BLaER1 treated with 17β-estradiol and CSF1 and Interleukin-3, amounts not matched to agents 10 nM and 100 nM (cell line): ENCODE measurements around the gene CDC16.

Source experiments
- H3K27ac ChIP-seq, 11 experiments: shearing (Covaris generic); formaldehyde crosslinking; 2 replicates each; pipeline ENCODE4 v1.8.1; 2022
- H3K27me3 ChIP-seq, 11 experiments: shearing (Covaris generic); formaldehyde crosslinking; 2 replicates each; pipeline ENCODE4 v1.8.1; 2022
- H3K36me3 ChIP-seq, 11 experiments: shearing (Covaris generic); formaldehyde crosslinking; 2 replicates each; pipeline ENCODE4 v1.8.1; 2022
- H3K4me1 ChIP-seq, 10 experiments: shearing (Covaris generic); formaldehyde crosslinking; 2 replicates each; pipeline ENCODE4 v1.8.1; 2022
- H3K4me2 ChIP-seq, 11 experiments: shearing (Covaris generic); formaldehyde crosslinking; 2 replicates each; pipeline ENCODE4 v1.8.1; 2022
- H3K4me3 ChIP-seq, 10 experiments: shearing (Covaris generic); formaldehyde crosslinking; 2 replicates each; pipeline ENCODE4 v1.8.1; 2022
- H3K9ac ChIP-seq, 11 experiments: shearing (Covaris generic); formaldehyde crosslinking; 2 replicates each; pipeline ENCODE4 v1.8.1; 2022
- H3K9me3 ChIP-seq, 11 experiments: shearing (Covaris generic); formaldehyde crosslinking; replicated peaks in 1 of 11; 2 replicates each; pipeline ENCODE4 v1.8.1; 2022
- H4K20me1 ChIP-seq, 11 experiments: shearing (Covaris generic); formaldehyde crosslinking; 2 replicates each; pipeline ENCODE4 v1.8.1; 2022
- Cebpa-rat ChIP-seq, 11 experiments: shearing (Covaris generic); IDR thresholded peaks; 2 replicates each; pipeline ENCODE4 v1.8.1; 2022

The CDC16 gene

GRCh38 chr13:114279146-114279545 lies 44.4 kb downstream of the CDC16 start:
- H3K4me3 ChIP-seq: no peak overlapping the region
- H3K4me1 ChIP-seq: peaks cover 36 to 55% (median 48%) of the 10 kb centered on the region in 10 experiments
- H3K27ac ChIP-seq: peak overlapping the region in 8 of 11 experiments; percentile 0 to 100 (median 99); a peak in 14 of 22 replicates
- no peak for TF ChIP-seq Cebpa-rat (IDR thresholded peaks at IDR 0.05)
- H3K9ac ChIP-seq: peak overlapping the region in 8 of 11 experiments; percentile 9 to 100 (median 98); a peak in 12 of 22 replicates
- H3K36me3 ChIP-seq: peaks cover 14 to 52% (median 34%) of the 10 kb centered on the region in 11 experiments; a peak in 21 of 22 replicates
- H3K27me3 ChIP-seq: no peaks in the 10 kb centered on the region
- peaks cover 0 to 16% (median 5%) of the 10 kb centered on the region in 11 experiments; a peak in 7 of 22 replicates for H4K20me1 ChIP-seq
- H3K4me2 ChIP-seq: peak overlapping the region in 10 of 11 experiments; percentile 77 to 96 (median 90); a peak in 17 of 22 replicates
- no peaks in the 10 kb centered on the region for H3K9me3 ChIP-seq

GRCh38 chr13:114279758-114280355 lies 45.2 kb downstream of the CDC16 start:
- peak overlapping the region in 6 of 10 experiments; percentile 68 to 92 (median 84); a peak in 10 of 20 replicates for H3K4me3 ChIP-seq
- H3K27ac ChIP-seq: peak overlapping the region in 10 of 11 experiments; percentile 94 to 100 (median 99); a peak in 21 of 22 replicates
- peak overlapping the region; percentile 23 to 100 (median 99); a peak in 18 of 22 replicates for H3K9ac ChIP-seq
- no peaks in the 10 kb centered on the region for H3K27me3 ChIP-seq
- H3K36me3 ChIP-seq: peaks cover 11 to 52% (median 34%) of the 10 kb centered on the region in 11 experiments
- H3K9me3 ChIP-seq: no peaks in the 10 kb centered on the region
- H3K4me2 ChIP-seq: peak overlapping the region; percentile 77 to 96 (median 91)
- H4K20me1 ChIP-seq: peaks cover 0 to 18% (median 6%) of the 10 kb centered on the region in 11 experiments; a peak in 10 of 22 replicates
- TF ChIP-seq Cebpa-rat (IDR thresholded peaks at IDR 0.05): no peak
- peaks cover 36 to 56% (median 45%) of the 10 kb centered on the region in 10 experiments for H3K4me1 ChIP-seq

- peaks cover 0 to 25% (median 12%) of the 10 kb centered on the region in 11 experiments; a peak in 10 of 22 replicates for H4K20me1 ChIP-seq
- H3K4me2 ChIP-seq: peak within 1 kb of the TSS; percentile 80 to 96 (median 91)
- H3K36me3 ChIP-seq: peaks cover 15 to 53% (median 38%) of the 10 kb centered on the region in 11 experiments
- peak within 1 kb of the TSS; percentile 68 to 92 (median 82) for H3K4me3 ChIP-seq
- no peak for TF ChIP-seq Cebpa-rat (IDR thresholded peaks at IDR 0.05)
- H3K27ac ChIP-seq: peak within 1 kb of the TSS; percentile 94 to 100 (median 99)
- H3K9me3 ChIP-seq: no peaks in the 10 kb centered on the region
- no peaks in the 10 kb centered on the region for H3K27me3 ChIP-seq
- H3K4me1 ChIP-seq: peaks cover 29 to 47% (median 37%) of the 10 kb centered on the region in 10 experiments
- peak within 1 kb of the TSS; percentile 98 to 100 (median 99) for H3K9ac ChIP-seq
Observed at GRCh38 chr13:114281351-114282040, 46.8 kb downstream of the CDC16 start, which contains the start of gene UPF3A. TSS of gene UPF3A (plus strand) at chr13:114281601. CDS start at chr13:114281640, 39 bp downstream.

GRCh38 chr13:114282041-114282670 lies 47.5 kb downstream of the CDC16 start:
- Histone ChIP-seq H3K36me3 (peaks cover 21 to 56% (median 41%) of the 10 kb centered on the region in 11 experiments), H3K4me3 (peak overlapping the region; percentile 68 to 92 (median 82)), H3K4me1 (peaks cover 29 to 47% (median 37%) of the 10 kb centered on the region in 10 experiments), H3K9me3 (no peaks in the 10 kb centered on the region), H3K27me3 (no peaks in the 10 kb centered on the region), H4K20me1 (peaks cover 0 to 25% (median 12%) of the 10 kb centered on the region in 11 experiments; a peak in 10 of 22 replicates), H3K9ac (peak overlapping the region; percentile 98 to 100 (median 99)), H3K27ac (peak overlapping the region; percentile 73 to 100 (median 99)), H3K4me2 (peak overlapping the region; percentile 70 to 96 (median 89))
- no peak for TF ChIP-seq Cebpa-rat (IDR thresholded peaks at IDR 0.05)

GRCh38 chr13:114283576-114283975 lies 48.9 kb downstream of the CDC16 start:
- Histone ChIP-seq H3K27me3 (no peaks in the 10 kb centered on the region), H3K36me3 (peaks cover 35 to 57% (median 51%) of the 10 kb centered on the region in 11 experiments), H4K20me1 (peaks cover 0 to 32% (median 20%) of the 10 kb centered on the region in 11 experiments; a peak in 14 of 22 replicates), H3K9ac (peak overlapping the region in 8 of 11 experiments; percentile 1 to 100 (median 53); a peak in 7 of 22 replicates), H3K27ac (peak overlapping the region in 1 of 11 experiments; percentile 32; a peak in 1 of 22 replicates), H3K4me3 (peak overlapping the region in 3 of 10 experiments; percentile 6 to 79 (median 23); a peak in 1 of 20 replicates), H3K4me1 (peaks cover 29 to 45% (median 37%) of the 10 kb centered on the region in 10 experiments), H3K4me2 (peak overlapping the region in 10 of 11 experiments; percentile 2 to 96 (median 88); a peak in 17 of 22 replicates), H3K9me3 (no peaks in the 10 kb centered on the region)
- TF ChIP-seq Cebpa-rat (IDR thresholded peaks at IDR 0.05): no peak

- Histone ChIP-seq H4K20me1 (peaks cover 0 to 43% (median 24%) of the 10 kb centered on the region in 11 experiments; a peak in 16 of 22 replicates), H3K9ac (no peak overlapping the region), H3K27ac (no peak overlapping the region), H3K27me3 (no peaks in the 10 kb centered on the region), H3K4me3 (no peak overlapping the region), H3K36me3 (peaks cover 46 to 64% (median 59%) of the 10 kb centered on the region in 11 experiments), H3K9me3 (no peaks in the 10 kb centered on the region), H3K4me2 (no peak overlapping the region), H3K4me1 (peaks cover 22 to 34% (median 28%) of the 10 kb centered on the region in 10 experiments)
- no peak for TF ChIP-seq Cebpa-rat (IDR thresholded peaks at IDR 0.05)
Observed at GRCh38 chr13:114284680-114285079, 50.0 kb downstream of the CDC16 start.

GRCh38 chr13:114285166-114285808 lies 50.6 kb downstream of the CDC16 start:
- H4K20me1 ChIP-seq: peaks cover 3 to 49% (median 30%) of the 10 kb centered on the region in 11 experiments; a peak in 18 of 22 replicates
- TF ChIP-seq Cebpa-rat (IDR thresholded peaks at IDR 0.05): no peak
- peaks cover 21 to 31% (median 27%) of the 10 kb centered on the region in 10 experiments for H3K4me1 ChIP-seq
- H3K27ac ChIP-seq: no peak overlapping the region
- no peak overlapping the region for H3K4me2 ChIP-seq
- no peaks in the 10 kb centered on the region for H3K27me3 ChIP-seq
- no peaks in the 10 kb centered on the region for H3K9me3 ChIP-seq
- H3K9ac ChIP-seq: no peak overlapping the region
- H3K36me3 ChIP-seq: peaks cover 53 to 70% (median 65%) of the 10 kb centered on the region in 11 experiments
- no peak overlapping the region for H3K4me3 ChIP-seq

GRCh38 chr13:114286808-114287207 lies 52.1 kb downstream of the CDC16 start:
- no peaks in the 10 kb centered on the region for H3K27me3 ChIP-seq
- no peak for TF ChIP-seq Cebpa-rat (IDR thresholded peaks at IDR 0.05)
- peaks cover 17 to 28% (median 23%) of the 10 kb centered on the region in 10 experiments for H3K4me1 ChIP-seq
- H4K20me1 ChIP-seq: peaks cover 7 to 56% (median 35%) of the 10 kb centered on the region in 11 experiments; a peak in 18 of 22 replicates
- H3K9ac ChIP-seq: no peak overlapping the region
- no peak overlapping the region for H3K27ac ChIP-seq
- no peaks in the 10 kb centered on the region for H3K9me3 ChIP-seq
- H3K36me3 ChIP-seq: peaks cover 66 to 85% (median 81%) of the 10 kb centered on the region in 11 experiments
- no peak overlapping the region for H3K4me3 ChIP-seq
- no peak overlapping the region for H3K4me2 ChIP-seq
